ENCODE data around the gene EIF2B2. TPM values are rescaled to one million over a fixed set of nuclear protein-coding genes. Genes with fewer than 3 reads are reported as not detected.

Gene EIF2B2
- total and polyA plus RNA-seq, 3 donors from 2014 or later, result 39.4 to 124 (median 40.4) TPM

DNA sequence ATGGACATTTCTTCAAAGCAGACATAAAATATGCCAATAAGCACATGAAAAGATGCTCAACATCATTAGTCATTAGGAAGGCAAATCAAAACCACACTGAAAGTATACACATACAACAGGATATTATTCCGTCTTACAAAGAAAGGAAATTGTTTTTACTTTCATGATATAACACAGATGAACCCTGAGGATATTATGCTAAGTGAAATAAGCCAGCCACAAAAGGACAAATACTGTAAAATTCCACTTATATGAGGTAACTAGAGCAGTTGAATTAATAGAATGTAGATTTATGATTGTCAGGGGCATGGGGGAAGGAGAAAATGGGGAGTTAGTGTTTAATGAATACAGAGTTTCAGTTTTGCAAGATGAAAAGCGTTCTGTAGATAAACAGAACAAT is 56.9 kb downstream of the EIF2B2 start:
- Histone ChIP-seq H3K27ac (no peak overlapping the region), H3K36me3 (ENCODE audit: low read depth, missing control alignments) (no peaks in the 10 kb centered on the region), H3K4me3 (no peak overlapping the region), H3K9me3 (no peaks in the 10 kb centered on the region), H3K4me1 (no peaks in the 10 kb centered on the region), H3K27me3 (no peaks in the 10 kb centered on the region)
- no peak for TF ChIP-seq POLR2A (IDR thresholded peaks at IDR 0.05)
- TF ChIP-seq, protein P1, sequence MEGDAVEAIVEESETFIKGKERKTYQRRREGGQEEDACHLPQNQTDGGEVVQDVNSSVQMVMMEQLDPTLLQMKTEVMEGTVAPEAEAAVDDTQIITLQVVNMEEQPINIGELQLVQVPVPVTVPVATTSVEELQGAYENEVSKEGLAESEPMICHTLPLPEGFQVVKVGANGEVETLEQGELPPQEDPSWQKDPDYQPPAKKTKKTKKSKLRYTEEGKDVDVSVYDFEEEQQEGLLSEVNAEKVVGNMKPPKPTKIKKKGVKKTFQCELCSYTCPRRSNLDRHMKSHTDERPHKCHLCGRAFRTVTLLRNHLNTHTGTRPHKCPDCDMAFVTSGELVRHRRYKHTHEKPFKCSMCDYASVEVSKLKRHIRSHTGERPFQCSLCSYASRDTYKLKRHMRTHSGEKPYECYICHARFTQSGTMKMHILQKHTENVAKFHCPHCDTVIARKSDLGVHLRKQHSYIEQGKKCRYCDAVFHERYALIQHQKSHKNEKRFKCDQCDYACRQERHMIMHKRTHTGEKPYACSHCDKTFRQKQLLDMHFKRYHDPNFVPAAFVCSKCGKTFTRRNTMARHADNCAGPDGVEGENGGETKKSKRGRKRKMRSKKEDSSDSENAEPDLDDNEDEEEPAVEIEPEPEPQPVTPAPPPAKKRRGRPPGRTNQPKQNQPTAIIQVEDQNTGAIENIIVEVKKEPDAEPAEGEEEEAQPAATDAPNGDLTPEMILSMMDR (IDR thresholded peaks at IDR 0.05), result no peak
- no peak for DNase-seq
- intact Hi-C loops (cut with DNase I; ENCODE audit: low total_unique reads), result loop anchor here (10.0 kb wide), 1 partner anchor 115 kb away; no protein-coding TSS in a partner anchor
- 71 to 75% methylated on average over 2 of the region's 2 CpGs for WGBS, 2 donors

DNA sequence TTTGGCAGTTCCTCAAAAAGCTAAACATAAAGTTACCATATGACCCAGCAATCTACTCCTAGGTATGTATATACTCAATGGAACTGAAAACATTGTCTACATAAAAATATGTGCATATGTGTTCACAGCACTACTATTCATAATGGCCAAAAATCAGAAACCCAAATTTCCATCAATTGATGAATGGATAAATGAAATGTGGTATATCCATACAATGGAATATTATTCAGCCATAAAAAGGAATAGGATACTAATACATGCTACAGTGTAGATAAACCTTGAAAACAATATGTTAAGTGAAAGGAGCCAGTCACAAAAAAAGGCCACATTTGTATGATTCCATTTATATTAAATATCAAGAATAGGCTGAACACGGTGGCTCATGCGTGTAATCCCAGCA is 57.7 kb downstream of the EIF2B2 start:
- intact Hi-C loops (cut with DNase I; ENCODE audit: low total_unique reads), result loop anchor here (10.0 kb wide), 1 partner anchor 116 kb away; no protein-coding TSS in a partner anchor

More for the DNA sequence above, 57.7 kb downstream of the EIF2B2 start:
- H3K4me1 ChIP-seq, result no peaks in the 10 kb centered on the region
- 73 to 97% methylated on average over 2 of the region's 2 CpGs for WGBS, 2 donors
- H3K9me3 ChIP-seq, result no peaks in the 10 kb centered on the region
- H3K27me3 ChIP-seq, result no peaks in the 10 kb centered on the region
- TF ChIP-seq, protein P1 (IDR thresholded peaks at IDR 0.05), result no peak
- TF ChIP-seq POLR2A (IDR thresholded peaks at IDR 0.05), result no peak
- no peak overlapping the region for H3K4me3 ChIP-seq
- no peak overlapping the region for H3K27ac ChIP-seq
- no peak for DNase-seq
- no peaks in the 10 kb centered on the region for H3K36me3 ChIP-seq (ENCODE audit: low read depth, missing control alignments)

Small RNA genes within 50 kb of the gene (small RNA-seq; reads per million reads assigned to genes)
- 0 reads per million in 2 donors for gene RNU6-689P

Other genes with a start within 250 kb of the EIF2B2 start
- gene YLPM1, start 239.6 kb upstream of the EIF2B2 start, total RNA-seq, result 100 to 1,000 TPM in 1 of 2 donors, 10 to 100 TPM in 1; 99.9 to 124 TPM
- 83.2 TPM for gene YLPM1, start 239.6 kb upstream of the EIF2B2 start, polyA plus RNA-seq (ENCODE audit: insufficient read depth, low read depth, low replicate concordance)
- under 1 TPM; 0.06 to 0.08 TPM for gene PROX2, start 126.8 kb upstream of the EIF2B2 start, total RNA-seq
- gene PROX2, start 126.8 kb upstream of the EIF2B2 start, polyA plus RNA-seq (ENCODE audit: insufficient read depth, low read depth, low replicate concordance), result 0.08 TPM
- 10 to 100 TPM; 82.0 to 98.1 TPM for gene DLST, start 121.0 kb upstream of the EIF2B2 start, total RNA-seq
- gene DLST, start 121.0 kb upstream of the EIF2B2 start, polyA plus RNA-seq (ENCODE audit: insufficient read depth, low read depth, low replicate concordance), result 82.8 TPM
- gene RPS6KL1, start 79.7 kb upstream of the EIF2B2 start, total RNA-seq, result 10 to 100 TPM; 22.5 to 22.9 TPM
- 41.8 TPM for gene RPS6KL1, start 79.7 kb upstream of the EIF2B2 start, polyA plus RNA-seq (ENCODE audit: insufficient read depth, low read depth, low replicate concordance)
- gene PGF, start 47.3 kb upstream of the EIF2B2 start, total RNA-seq, result 10 to 100 TPM in 1 of 2 donors, 1 to 10 TPM in 1; 6.5 to 11.5 TPM
- gene PGF, start 47.3 kb upstream of the EIF2B2 start, polyA plus RNA-seq (ENCODE audit: insufficient read depth, low read depth, low replicate concordance), result 5.4 TPM
- gene MLH3, start 48.5 kb downstream of the EIF2B2 start, total RNA-seq, result 10 to 100 TPM; 31.8 to 36.2 TPM
- gene MLH3, start 48.5 kb downstream of the EIF2B2 start, polyA plus RNA-seq (ENCODE audit: insufficient read depth, low read depth, low replicate concordance), result 21.5 TPM
- 10 to 100 TPM; 20.1 to 24.4 TPM for gene ACYP1, start 61.1 kb downstream of the EIF2B2 start, total RNA-seq
- 38.8 TPM for gene ACYP1, start 61.1 kb downstream of the EIF2B2 start, polyA plus RNA-seq (ENCODE audit: insufficient read depth, low read depth, low replicate concordance)
- gene ZC2HC1C, start 66.7 kb downstream of the EIF2B2 start, total RNA-seq, result 10 to 100 TPM; 35.2 to 63.5 TPM
- 233 TPM for gene ZC2HC1C, start 66.7 kb downstream of the EIF2B2 start, polyA plus RNA-seq (ENCODE audit: insufficient read depth, low read depth, low replicate concordance)
- gene NEK9, start 124.1 kb downstream of the EIF2B2 start, total RNA-seq, result 100 to 1,000 TPM; 120 to 125 TPM
- gene NEK9, start 124.1 kb downstream of the EIF2B2 start, polyA plus RNA-seq (ENCODE audit: insufficient read depth, low read depth, low replicate concordance), result 86.6 TPM
- 100 to 1,000 TPM; 255 to 334 TPM for gene TMED10, start 173.7 kb downstream of the EIF2B2 start, total RNA-seq
- 417 TPM for gene TMED10, start 173.7 kb downstream of the EIF2B2 start, polyA plus RNA-seq (ENCODE audit: insufficient read depth, low read depth, low replicate concordance)